ENCODE results near the gene PPHLN1. TPM values are rescaled to one million over a fixed set of nuclear protein-coding genes. Genes with fewer than 3 reads are reported as not detected.
A peak's percentile ranks its signal among the peaks of the same experiment; 100 is the strongest.

PPHLN1 gene
- total and polyA plus RNA-seq, 12 donors = 15.4 to 41.8 (median 32.1) TPM

- Histone ChIP-seq H3K27ac (no peak overlapping the region), H3K4me3 (no peak overlapping the region), H3K4me1 (peaks cover 0 to 10% (median 4%) of the 10 kb centered on the region in 9 donors), H3K9me3 (peaks cover 0 to 22% (median 0%) of the 10 kb centered on the region in 11 donors), H3K27me3 (no peaks in the 10 kb centered on the region), H3K36me3 (peaks cover 0 to 74% (median 20%) of the 10 kb centered on the region in 9 donors)
- ATAC-seq (peak in 1 of 8 donors; percentile 18), DNase-seq (no peak)
- no peak for TF ChIP-seq CTCF (IDR thresholded peaks at IDR 0.05)
- intact Hi-C loops (cut with DNase I) = no loop called here
- WGBS, 2 donors = 51 to 55% methylated on average over 6 of the region's 6 CpGs
These were observed 120.8 kb downstream of the PPHLN1 start for GRCh38 chr12:42446761-42447160.

- H3K27me3 ChIP-seq = no peaks in the 10 kb centered on the region
- peaks cover 0 to 67% (median 16%) of the 10 kb centered on the region in 9 donors for H3K36me3 ChIP-seq
- H3K4me3 ChIP-seq = no peak overlapping the region
- intact Hi-C loops (cut with DNase I) = no loop called here
- 62 to 67% methylated on average over 3 of the region's 3 CpGs for WGBS, 2 donors
- peaks cover 0 to 22% (median 0%) of the 10 kb centered on the region in 11 donors for H3K9me3 ChIP-seq
- ATAC-seq = peak in 1 of 8 donors; percentile 24
- peak overlapping the region in 1 of 10 donors; percentile 20 for H3K27ac ChIP-seq
- no peak for DNase-seq
- peaks cover 0 to 10% (median 4%) of the 10 kb centered on the region in 9 donors for H3K4me1 ChIP-seq
- TF ChIP-seq CTCF (IDR thresholded peaks at IDR 0.05) = no peak
These were observed 121.4 kb downstream of the PPHLN1 start for GRCh38 chr12:42447371-42447786.

GRCh38 chr12:42448841-42449240 lies 122.9 kb downstream of the PPHLN1 start:
- ATAC-seq (no peak), DNase-seq (no peak)
- H3K4me1 ChIP-seq = peaks cover 0 to 10% (median 4%) of the 10 kb centered on the region in 9 donors
- intact Hi-C loops (cut with DNase I) = no loop called here
- no peak overlapping the region for H3K4me3 ChIP-seq
- WGBS, 2 donors = 96 to 98% methylated on average over 9 of the region's 9 CpGs
- H3K27me3 ChIP-seq = no peaks in the 10 kb centered on the region
- H3K27ac ChIP-seq = no peak overlapping the region
- TF ChIP-seq CTCF (IDR thresholded peaks at IDR 0.05) = no peak
- H3K9me3 ChIP-seq = peaks cover 0 to 11% (median 0%) of the 10 kb centered on the region in 11 donors
- H3K36me3 ChIP-seq = peaks cover 0 to 53% (median 10%) of the 10 kb centered on the region in 9 donors

GRCh38 chr12:42450248-42450647 lies 124.3 kb downstream of the PPHLN1 start:
- WGBS, 2 donors = 51 to 73% methylated on average over 2 of the region's 2 CpGs
- Histone ChIP-seq H3K36me3 (peaks cover 0 to 39% (median 10%) of the 10 kb centered on the region in 9 donors), H3K27me3 (no peaks in the 10 kb centered on the region), H3K4me3 (no peak overlapping the region), H3K9me3 (no peaks in the 10 kb centered on the region), H3K4me1 (peaks cover 0 to 12% (median 4%) of the 10 kb centered on the region in 9 donors), H3K27ac (no peak overlapping the region)
- ATAC-seq (peak in 1 of 8 donors; percentile 41), DNase-seq (no peak)
- TF ChIP-seq CTCF (IDR thresholded peaks at IDR 0.05) = no peak
- intact Hi-C loops (cut with DNase I) = no loop called here

Measured in heart right ventricle (tissue), 16 donors.